Epithelial cell of esophagus (primary cell): ENCODE data around the gene RAD51B.

Experiments used
- DNase-seq: peaks from one replicate; pipeline ENCODE4 v3.0.0; 2010; ENCODE audit warnings: low read depth
- H3K4me3 ChIP-seq: 2 replicates; pipeline ENCODE4 v1.5.1; 2011; ENCODE audit warnings: mild to moderate bottlenecking, low read length, control low read depth
- CTCF ChIP-seq: IDR thresholded peaks from 2 replicates; pipeline ENCODE4 v1.5.1; 2011; ENCODE audit warnings: low read depth, mild to moderate bottlenecking, low read length, control low read depth, inconsistent platforms; ENCODE audit not compliant: insufficient read depth; ENCODE audit errors: missing control alignments

Gene RAD51B

DNA sequence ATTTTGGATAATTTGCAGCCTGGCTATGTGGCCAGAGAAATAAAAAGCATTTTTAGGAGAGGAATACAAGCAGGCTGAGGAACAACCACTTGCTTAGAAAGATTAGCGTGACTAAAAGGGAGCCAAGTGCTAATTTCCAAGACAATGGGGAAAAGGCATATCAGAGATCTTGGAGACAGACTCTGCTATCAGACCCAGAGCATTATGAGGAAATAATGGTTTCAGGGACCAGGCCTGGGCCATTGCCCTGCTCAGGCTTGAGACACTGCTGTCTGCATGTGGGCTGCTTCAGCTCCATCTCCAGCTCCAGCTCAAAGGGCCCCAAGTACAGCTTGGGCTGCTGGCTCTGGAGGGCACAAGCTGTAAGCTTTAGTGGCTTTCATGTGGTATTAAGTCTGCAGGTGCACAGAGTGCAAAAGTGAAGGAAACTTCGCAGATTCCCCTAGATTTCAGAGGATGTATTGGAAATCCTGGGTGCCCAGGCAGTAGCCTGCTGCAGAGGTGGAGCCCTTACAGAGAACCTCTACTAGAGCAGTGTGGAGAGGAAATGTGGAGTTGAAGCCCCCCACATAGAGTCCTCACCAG is 524.0 kb downstream of the RAD51B start:
- no peak for DNase-seq
- no peak overlapping the region for H3K4me3 ChIP-seq
- TF ChIP-seq CTCF = no peak

GRCh38 chr14:68345738-68346137 is 526.2 kb downstream of the RAD51B start:
- no peak for TF ChIP-seq CTCF
- no peak overlapping the region for H3K4me3 ChIP-seq
- no peak for DNase-seq

DNA sequence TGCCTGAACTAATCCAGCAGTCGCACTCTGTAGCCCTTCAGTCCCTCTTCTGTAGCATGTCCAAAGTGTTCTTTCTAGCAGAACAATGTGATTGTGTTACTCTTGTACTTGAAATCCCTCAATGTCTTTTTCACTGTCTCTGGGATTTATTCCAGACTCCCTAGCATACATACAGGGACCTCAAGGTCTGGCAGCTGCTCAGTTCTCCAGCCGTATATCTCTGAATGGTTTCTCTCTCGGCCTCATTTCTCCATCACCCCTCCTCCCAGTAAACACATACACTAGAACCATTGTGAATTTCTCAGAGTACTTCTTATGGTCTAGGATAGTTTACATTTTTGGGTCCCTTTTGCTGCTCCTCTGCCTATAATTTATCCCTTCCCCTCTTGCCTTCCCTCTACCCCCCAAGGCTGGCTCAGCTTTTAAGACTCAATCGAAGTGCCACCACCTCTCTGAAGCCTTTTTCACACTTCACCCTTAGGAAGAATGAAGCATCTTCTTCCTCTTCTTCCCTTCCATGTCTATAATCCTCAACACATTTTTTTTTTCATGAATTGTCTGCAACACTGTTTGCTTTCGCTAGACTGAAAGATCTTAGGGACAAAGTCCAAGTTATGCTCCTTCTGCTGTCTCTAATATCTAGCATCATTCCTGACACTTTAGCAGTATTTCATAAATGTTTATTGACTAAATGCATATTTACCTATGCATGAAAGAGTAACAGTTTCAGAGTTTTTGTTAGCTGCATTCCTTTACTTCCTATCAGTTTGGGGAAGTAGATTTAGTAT is 527.2 kb downstream of the RAD51B start:
- H3K4me3 ChIP-seq = no peak overlapping the region
- no peak for DNase-seq
- no peak for TF ChIP-seq CTCF

- no peak for TF ChIP-seq CTCF
- no peak overlapping the region for H3K4me3 ChIP-seq
- DNase-seq = peak; percentile 16
These were observed 530.5 kb downstream of the RAD51B start for GRCh38 chr14:68349900-68350629.

DNA sequence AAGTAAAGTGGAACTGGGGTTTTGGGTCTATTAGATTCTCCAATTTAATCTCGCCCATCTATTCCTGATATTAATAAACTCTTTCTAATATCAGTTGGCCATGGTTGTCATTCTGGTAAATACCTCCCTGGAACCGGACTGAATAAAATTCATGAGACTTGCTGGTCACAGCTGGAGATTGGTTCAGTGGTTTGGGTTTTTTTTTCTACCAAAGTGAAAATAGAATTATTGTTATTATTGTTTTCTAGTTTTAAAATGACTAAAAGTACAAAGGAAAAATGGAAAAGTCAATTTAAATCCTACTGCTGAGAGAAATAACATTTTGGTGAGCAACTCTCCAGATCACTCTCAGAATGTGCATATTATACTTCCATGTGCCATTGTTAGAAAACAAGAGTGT is 535.8 kb downstream of the RAD51B start:
- no peak overlapping the region for H3K4me3 ChIP-seq
- no peak for DNase-seq
- TF ChIP-seq CTCF = no peak

DNA sequence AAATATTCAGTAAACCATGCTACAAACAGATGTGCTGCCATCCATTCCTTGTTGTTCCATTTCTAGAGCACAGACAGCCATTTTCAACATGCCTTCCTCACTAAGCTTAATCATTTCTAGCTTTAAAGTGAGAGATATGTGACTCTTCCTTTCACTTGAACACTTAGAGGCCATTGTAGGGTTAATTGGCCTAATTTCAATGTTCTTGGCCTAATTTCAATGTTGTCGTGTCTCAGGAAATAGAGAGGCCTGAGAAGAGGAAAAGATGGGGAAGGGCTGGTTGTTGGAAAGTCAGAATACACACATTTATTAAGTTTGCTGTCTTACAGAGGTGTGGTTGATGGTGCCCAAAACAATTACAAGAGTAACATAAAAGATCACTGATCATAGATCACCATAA is 538.2 kb downstream of the RAD51B start:
- no peak for DNase-seq
- H3K4me3 ChIP-seq = no peak overlapping the region
- no peak for TF ChIP-seq CTCF
